Endothelial cell of umbilical vein (primary cell): ENCODE results near the gene HARS2.
"Not testable (repeated sequence)": the region's sequence is repeated elsewhere in the genome, so short reads cannot be mapped to it uniquely, and the experiment has no call there.

Source experiments
- EZH2 ChIP-seq: IDR thresholded peaks from 2 replicates; pipeline ENCODE4 v1.6.1; 2012; ENCODE audit warnings: borderline replicate concordance, low read depth, mild to moderate bottlenecking, moderate library complexity, low read length, inconsistent platforms; ENCODE audit not compliant: severe bottlenecking
- POLR2A ChIP-seq: IDR thresholded peaks from 2 replicates; pipeline ENCODE4 v1.6.1; 2012; ENCODE audit warnings: low read depth, mild to moderate bottlenecking, control low read depth, low read length
- TF ChIP-seq, protein P1 (sequence below): IDR thresholded peaks from 2 replicates; pipeline ENCODE4 v1.6.1; 2011; ENCODE audit not compliant: insufficient read depth, insufficient read length
- TF ChIP-seq, protein P2 (sequence below), 2 donors: IDR thresholded peaks; 1 replicate in 1 of 2; 2 replicates in 1 of 2; pipeline ENCODE4 v1.5.1; 2011; ENCODE audit warnings: low read length in 2 of 2, mild to moderate bottlenecking in 2 of 2, moderate library complexity in 2 of 2, control low read depth in 1 of 2, inconsistent platforms in 1 of 2, low read depth in 1 of 2; ENCODE audit not compliant: insufficient read depth in 1 of 2; ENCODE audit errors: extremely low read depth in 1 of 2

GRCh38 chr5:140660371-140660770 is 30.9 kb upstream of the HARS2 start:
- TF ChIP-seq, protein P1, sequence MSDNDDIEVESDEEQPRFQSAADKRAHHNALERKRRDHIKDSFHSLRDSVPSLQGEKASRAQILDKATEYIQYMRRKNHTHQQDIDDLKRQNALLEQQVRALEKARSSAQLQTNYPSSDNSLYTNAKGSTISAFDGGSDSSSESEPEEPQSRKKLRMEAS, result not testable (repeated sequence)
- TF ChIP-seq, protein P2, sequence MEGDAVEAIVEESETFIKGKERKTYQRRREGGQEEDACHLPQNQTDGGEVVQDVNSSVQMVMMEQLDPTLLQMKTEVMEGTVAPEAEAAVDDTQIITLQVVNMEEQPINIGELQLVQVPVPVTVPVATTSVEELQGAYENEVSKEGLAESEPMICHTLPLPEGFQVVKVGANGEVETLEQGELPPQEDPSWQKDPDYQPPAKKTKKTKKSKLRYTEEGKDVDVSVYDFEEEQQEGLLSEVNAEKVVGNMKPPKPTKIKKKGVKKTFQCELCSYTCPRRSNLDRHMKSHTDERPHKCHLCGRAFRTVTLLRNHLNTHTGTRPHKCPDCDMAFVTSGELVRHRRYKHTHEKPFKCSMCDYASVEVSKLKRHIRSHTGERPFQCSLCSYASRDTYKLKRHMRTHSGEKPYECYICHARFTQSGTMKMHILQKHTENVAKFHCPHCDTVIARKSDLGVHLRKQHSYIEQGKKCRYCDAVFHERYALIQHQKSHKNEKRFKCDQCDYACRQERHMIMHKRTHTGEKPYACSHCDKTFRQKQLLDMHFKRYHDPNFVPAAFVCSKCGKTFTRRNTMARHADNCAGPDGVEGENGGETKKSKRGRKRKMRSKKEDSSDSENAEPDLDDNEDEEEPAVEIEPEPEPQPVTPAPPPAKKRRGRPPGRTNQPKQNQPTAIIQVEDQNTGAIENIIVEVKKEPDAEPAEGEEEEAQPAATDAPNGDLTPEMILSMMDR (IDR thresholded peaks at IDR 0.05; ENCODE audit: extremely low read depth in 1 of 2, insufficient read depth in 1 of 2, low read depth in 1 of 2, low read length in 2 of 2), result not testable (repeated sequence)
- not testable (repeated sequence) for TF ChIP-seq EZH2, POLR2A
